ENCODE data around the gene TRA2B. TPM values are rescaled to one million over a fixed set of nuclear protein-coding genes. Genes with fewer than 3 reads are reported as not detected.
A peak's percentile ranks its signal among the peaks of the same experiment; 100 is the strongest.

TRA2B gene
- total and polyA plus RNA-seq, 2 donors (not counting 3 experiments of a cell fraction or from before 2014, with no cell fraction given): 173 to 199 TPM

DNA sequence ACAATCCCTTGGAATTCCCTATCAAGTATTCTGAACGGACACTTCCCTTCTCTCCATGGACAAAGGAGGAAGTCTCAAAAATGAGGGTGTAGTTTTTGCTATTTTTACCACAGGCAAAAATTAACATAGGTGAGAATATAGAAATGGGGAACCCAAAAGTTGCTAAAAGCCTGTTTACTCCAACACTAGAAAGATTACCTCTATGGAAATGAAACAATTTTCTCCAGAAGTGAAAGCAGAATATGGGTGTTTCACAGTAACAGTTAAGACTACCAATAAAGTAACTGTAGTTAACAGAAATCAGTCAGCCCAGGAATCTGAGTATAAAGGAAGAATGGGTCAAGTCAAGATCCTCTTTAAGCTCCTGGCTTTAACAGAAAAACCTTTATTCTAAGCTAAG lies 9.3 kb downstream of the TRA2B start:
- intact Hi-C loops (cut with micrococcal nuclease): no loop called here
- no peak for TF ChIP-seq POLR2A (IDR thresholded peaks at IDR 0.05; ENCODE audit: low read depth, low read length)
- TF ChIP-seq, protein P1, sequence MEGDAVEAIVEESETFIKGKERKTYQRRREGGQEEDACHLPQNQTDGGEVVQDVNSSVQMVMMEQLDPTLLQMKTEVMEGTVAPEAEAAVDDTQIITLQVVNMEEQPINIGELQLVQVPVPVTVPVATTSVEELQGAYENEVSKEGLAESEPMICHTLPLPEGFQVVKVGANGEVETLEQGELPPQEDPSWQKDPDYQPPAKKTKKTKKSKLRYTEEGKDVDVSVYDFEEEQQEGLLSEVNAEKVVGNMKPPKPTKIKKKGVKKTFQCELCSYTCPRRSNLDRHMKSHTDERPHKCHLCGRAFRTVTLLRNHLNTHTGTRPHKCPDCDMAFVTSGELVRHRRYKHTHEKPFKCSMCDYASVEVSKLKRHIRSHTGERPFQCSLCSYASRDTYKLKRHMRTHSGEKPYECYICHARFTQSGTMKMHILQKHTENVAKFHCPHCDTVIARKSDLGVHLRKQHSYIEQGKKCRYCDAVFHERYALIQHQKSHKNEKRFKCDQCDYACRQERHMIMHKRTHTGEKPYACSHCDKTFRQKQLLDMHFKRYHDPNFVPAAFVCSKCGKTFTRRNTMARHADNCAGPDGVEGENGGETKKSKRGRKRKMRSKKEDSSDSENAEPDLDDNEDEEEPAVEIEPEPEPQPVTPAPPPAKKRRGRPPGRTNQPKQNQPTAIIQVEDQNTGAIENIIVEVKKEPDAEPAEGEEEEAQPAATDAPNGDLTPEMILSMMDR (IDR thresholded peaks at IDR 0.05; ENCODE audit: extremely low read depth in 1 of 2, insufficient read depth in 1 of 2, low read depth in 1 of 2, low read length in 2 of 2): no peak
- TF ChIP-seq POLR2AphosphoS5 (IDR thresholded peaks at IDR 0.05; ENCODE audit: insufficient read depth, low read depth, low read length): no peak
- TF ChIP-seq FOS (IDR thresholded peaks at IDR 0.05; ENCODE audit: borderline replicate concordance, insufficient read depth, low read length): no peak
- Histone ChIP-seq H3K9me1 (replicated peaks; ENCODE audit: control insufficient read depth, extremely low read depth, insufficient read depth, low read length) (no peaks in the 10 kb centered on the region), H3K27me3 (ENCODE audit: control insufficient read depth in 2 of 2, insufficient read depth in 2 of 2, low read length in 2 of 2) (no peaks in the 10 kb centered on the region), H3K9me3 (replicated peaks; ENCODE audit: control insufficient read depth, insufficient read depth, low read length) (no peaks in the 10 kb centered on the region), H3K9ac (replicated peaks; ENCODE audit: extremely low read depth, insufficient read depth, low read length) (no peak overlapping the region), H3K4me1 (ENCODE audit: control insufficient read depth, extremely low read depth, insufficient read depth, low read length) (peaks cover 65% of the 10 kb centered on the region), H2AFZ (ENCODE audit: low read depth, low read length) (no peak overlapping the region), H3K79me2 (ENCODE audit: control insufficient read depth, insufficient read depth, low read length) (peaks cover 100% of the 10 kb centered on the region), H3K4me3 (replicated peaks in 1 of 3; ENCODE audit: insufficient read depth in 1 of 3, low read depth in 1 of 3, low read length in 3 of 3) (peak overlapping the region in 1 of 3 experiments; percentile 35), H3K4me2 (ENCODE audit: insufficient read depth, low read length) (peak overlapping the region; percentile 98), H3K27ac (ENCODE audit: insufficient read depth, low read depth, low read length) (no peak overlapping the region), H4K20me1 (replicated peaks; ENCODE audit: control insufficient read depth, extremely low read depth, insufficient read depth, low read length) (peaks cover 57% of the 10 kb centered on the region), H3K36me3 (ENCODE audit: control insufficient read depth in 2 of 2, extremely low read depth in 1 of 2, insufficient read depth in 2 of 2, low read length in 2 of 2) (peaks cover 18 to 25% of the 10 kb centered on the region in 2 experiments)
- CTCF ChIA-PET: interaction anchor here (0.6 to 2.8 kb wide), 7 partner anchors 10 to 268 kb away, joined by 3 to 14 read pairs (median 3); no protein-coding TSS in a partner anchor
- POLR2A ChIA-PET: interaction anchor here (2.0 kb wide), 1 partner anchor 9 kb away, joined by 9 read pairs; the partner anchor contains the start of gene TRA2B
- FAIRE-seq: no peak
- dilution Hi-C loops (cut with MboI; ENCODE audit: extremely low pct_ligation_motif_present, low sequenced_read_pairs): no loop called here
- no TSS peak for BruUV-seq (replicated peaks)
- no peak for DNase-seq (ENCODE audit: low read depth, low spot score)

Data from endothelial cell of umbilical vein (primary cell).